Panc1 (cell line): ENCODE data around the gene OR56B1. TPM values are rescaled to one million over a fixed set of nuclear protein-coding genes. Genes with fewer than 3 reads are reported as not detected.
"Not testable (repeated sequence)": the region's sequence is repeated elsewhere in the genome, so short reads cannot be mapped to it uniquely, and the experiment has no call there.

Source experiments
- ATAC-seq: fragments of 200-7000 bp; cut with Tn5 transposase; 2 replicates; pipeline ENCODE4 v1.9.1; 2020; ENCODE audit warnings: mild to moderate bottlenecking, moderate library complexity
- BruUV-seq: library from RNA; stranded (reverse); fragments of 400-500 nt; replicated peaks from 2 replicates; lab custom pipeline; 2021; lab: Mats Ljungman, UMichigan
- CTCF ChIA-PET: fragments of 300-600 bp; sonication (Branson Sonifier 250); formaldehyde crosslinking; loops from one replicate; lab custom pipeline; 2022; ENCODE audit warnings: antibody characterized with exemption; lab: Charles Lee
- POLR2A ChIA-PET: fragments of 300-600 bp; sonication (Branson Sonifier 250); formaldehyde crosslinking; loops from one replicate; lab custom pipeline; 2022; ENCODE audit warnings: antibody characterized with exemption; lab: Charles Lee
- DNase-seq: peaks from one replicate; pipeline ENCODE4 v3.0.0-alpha.2; 2010; ENCODE audit warnings: low read depth, low spot score
- H3K27ac ChIP-seq: 2 replicates; pipeline ENCODE4 v1.5.1; 2011; ENCODE audit warnings: mild to moderate bottlenecking, low read length, inconsistent platforms
- H3K27me3 ChIP-seq: fragments of 200-500 bp; sonication (Bioruptor generic); 2 replicates; pipeline ENCODE4 v1.6.0; 2014; ENCODE audit warnings: low read length, inconsistent platforms; ENCODE audit not compliant: control insufficient read depth, insufficient read depth
- H3K36me3 ChIP-seq: fragments of 200-500 bp; sonication (Bioruptor generic); 2 replicates; pipeline ENCODE4 v1.5.1; 2014; ENCODE audit warnings: inconsistent platforms, mild to moderate bottlenecking, low read length, moderate library complexity; ENCODE audit not compliant: control insufficient read depth, insufficient read depth
- H3K4me1 ChIP-seq: 2 replicates; pipeline ENCODE4 v1.5.1; 2011; ENCODE audit warnings: inconsistent platforms, mild to moderate bottlenecking, low read length, moderate library complexity; ENCODE audit not compliant: control insufficient read depth, insufficient read depth
- H3K4me3 ChIP-seq, 2 experiments: 2 replicates each; pipeline ENCODE4 v1.5.1; 2011 to 2012; ENCODE audit warnings: low read depth in 2 of 2, low read length in 2 of 2, mild to moderate bottlenecking in 2 of 2, inconsistent platforms in 1 of 2, moderate library complexity in 1 of 2
- H3K9me3 ChIP-seq: fragments of 200-500 bp; sonication (Bioruptor generic); 2 replicates; pipeline ENCODE4 v1.5.1; 2014; ENCODE audit warnings: low read depth, mild to moderate bottlenecking, inconsistent platforms, low read length, moderate library complexity; ENCODE audit not compliant: control insufficient read depth, insufficient read depth
- POLR2AphosphoS5 ChIP-seq: IDR thresholded peaks from 2 replicates; pipeline ENCODE4 v1.6.1; 2012; ENCODE audit warnings: mild to moderate bottlenecking, low read depth, low read length, moderate library complexity
- SIN3A ChIP-seq: IDR thresholded peaks from 2 replicates; pipeline ENCODE4 v1.6.1; 2012; ENCODE audit warnings: low read depth, mild to moderate bottlenecking, low read length, moderate library complexity, borderline replicate concordance; ENCODE audit not compliant: insufficient read depth
- TCF7L2 ChIP-seq: IDR thresholded peaks from 2 replicates; pipeline ENCODE4 v1.6.1; 2011; ENCODE audit warnings: mild to moderate bottlenecking, low read depth, low read length, inconsistent platforms
- in situ Hi-C: cut with HindIII; loops from 2 replicates; pipeline ENCODE4 v1.10.0; 2016; ENCODE audit warnings: low sequenced_read_pairs, low pct_unique_long_range_greater_than_20kb
- intact Hi-C: fragments of 100-400 bp; cut with micrococcal nuclease; formaldehyde crosslinking; loops from one replicate; pipeline ENCODE4 v1.10.0; 2022; ENCODE audit not compliant: unreplicated experiment
- total RNA-seq: library from RNA; stranded (reverse); gene quantifications from one replicate; pipeline ENCODE4 v1.2.1, GENCODE V29; 2021; ENCODE audit not compliant: unreplicated experiment
- TF ChIP-seq, protein P1 (sequence below): fragments of 450-650 bp; IDR thresholded peaks from 2 replicates; pipeline ENCODE4 v1.5.1; 2017; ENCODE audit warnings: mild to moderate bottlenecking
- TF ChIP-seq, protein P2 (sequence below), 2 experiments: IDR thresholded peaks; 2 replicates each; pipeline ENCODE4 v1.6.1; 2011 to 2012; ENCODE audit warnings: low read depth in 2 of 2, control low read depth in 1 of 2, low read length in 1 of 2, mild to moderate bottlenecking in 1 of 2, moderate library complexity in 1 of 2; ENCODE audit not compliant: insufficient read depth in 1 of 2

OR56B1 gene
- total RNA-seq, 1 experiment from 2014 or later: not detected

DNA sequence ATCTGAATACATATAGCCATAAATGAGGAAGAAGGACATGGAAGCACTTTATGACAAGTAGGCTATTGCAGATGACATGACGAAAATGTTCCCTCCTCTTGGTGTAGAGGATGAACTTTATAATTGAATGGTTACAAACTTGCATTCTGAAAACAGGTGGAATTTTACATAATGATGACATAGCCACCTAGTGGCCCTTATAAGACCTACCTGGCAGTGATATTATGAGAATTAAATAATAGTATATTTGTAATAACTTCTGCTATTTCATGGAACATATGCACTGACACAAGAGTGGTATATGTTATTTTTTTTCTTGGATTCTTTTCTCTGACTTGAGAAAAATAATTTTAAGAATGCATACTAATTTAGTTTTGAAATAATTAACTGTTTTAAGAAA lies 23.7 kb upstream of the OR56B1 start:
- no peak overlapping the region for H3K4me3 ChIP-seq
- no peak for DNase-seq
- ChIA-PET CTCF (no interaction called here), POLR2A (no interaction called here)
- H3K4me1 ChIP-seq: no peaks in the 10 kb centered on the region
- in situ Hi-C loops (no loop called here), intact Hi-C loops (loop anchor here (5.0 kb wide), 1 partner anchor 235 kb away; no protein-coding TSS in a partner anchor)
- no peak for TF ChIP-seq POLR2AphosphoS5
- TF ChIP-seq, protein P1, sequence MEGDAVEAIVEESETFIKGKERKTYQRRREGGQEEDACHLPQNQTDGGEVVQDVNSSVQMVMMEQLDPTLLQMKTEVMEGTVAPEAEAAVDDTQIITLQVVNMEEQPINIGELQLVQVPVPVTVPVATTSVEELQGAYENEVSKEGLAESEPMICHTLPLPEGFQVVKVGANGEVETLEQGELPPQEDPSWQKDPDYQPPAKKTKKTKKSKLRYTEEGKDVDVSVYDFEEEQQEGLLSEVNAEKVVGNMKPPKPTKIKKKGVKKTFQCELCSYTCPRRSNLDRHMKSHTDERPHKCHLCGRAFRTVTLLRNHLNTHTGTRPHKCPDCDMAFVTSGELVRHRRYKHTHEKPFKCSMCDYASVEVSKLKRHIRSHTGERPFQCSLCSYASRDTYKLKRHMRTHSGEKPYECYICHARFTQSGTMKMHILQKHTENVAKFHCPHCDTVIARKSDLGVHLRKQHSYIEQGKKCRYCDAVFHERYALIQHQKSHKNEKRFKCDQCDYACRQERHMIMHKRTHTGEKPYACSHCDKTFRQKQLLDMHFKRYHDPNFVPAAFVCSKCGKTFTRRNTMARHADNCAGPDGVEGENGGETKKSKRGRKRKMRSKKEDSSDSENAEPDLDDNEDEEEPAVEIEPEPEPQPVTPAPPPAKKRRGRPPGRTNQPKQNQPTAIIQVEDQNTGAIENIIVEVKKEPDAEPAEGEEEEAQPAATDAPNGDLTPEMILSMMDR: peak; percentile 73
- no peaks in the 10 kb centered on the region for H3K9me3 ChIP-seq
- no peaks in the 10 kb centered on the region for H3K36me3 ChIP-seq
- no TSS peak for BruUV-seq
- H3K27me3 ChIP-seq: peaks cover 12% of the 10 kb centered on the region
- ATAC-seq: peak; percentile 73
- H3K27ac ChIP-seq: no peak overlapping the region

DNA sequence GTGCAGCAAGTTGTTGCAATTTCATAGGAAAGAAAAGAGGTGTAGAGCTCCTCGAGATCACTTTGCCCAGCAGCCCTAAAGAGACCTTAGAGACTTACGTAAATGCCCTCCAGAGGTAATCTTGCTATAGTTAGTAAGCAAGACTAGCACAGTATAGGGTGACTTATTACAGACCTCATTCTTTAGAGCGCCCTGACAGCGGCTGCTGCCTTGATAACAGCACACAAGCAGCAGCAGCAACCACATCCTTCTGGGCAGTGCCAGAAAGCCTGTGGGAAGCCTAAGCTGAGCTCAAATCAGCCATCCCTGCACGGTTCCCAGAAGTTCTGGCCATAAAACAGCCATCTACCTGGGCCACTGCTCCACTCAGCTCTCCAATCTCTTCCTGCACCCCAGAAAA lies 22.6 kb upstream of the OR56B1 start:
- ATAC-seq: no peak
- in situ Hi-C loops: no loop called here
- no peak overlapping the region for H3K4me3 ChIP-seq
- TF ChIP-seq, protein P1: no peak
- TF ChIP-seq TCF7L2: no peak
- no peak for TF ChIP-seq SIN3A
- TF ChIP-seq, protein P2, sequence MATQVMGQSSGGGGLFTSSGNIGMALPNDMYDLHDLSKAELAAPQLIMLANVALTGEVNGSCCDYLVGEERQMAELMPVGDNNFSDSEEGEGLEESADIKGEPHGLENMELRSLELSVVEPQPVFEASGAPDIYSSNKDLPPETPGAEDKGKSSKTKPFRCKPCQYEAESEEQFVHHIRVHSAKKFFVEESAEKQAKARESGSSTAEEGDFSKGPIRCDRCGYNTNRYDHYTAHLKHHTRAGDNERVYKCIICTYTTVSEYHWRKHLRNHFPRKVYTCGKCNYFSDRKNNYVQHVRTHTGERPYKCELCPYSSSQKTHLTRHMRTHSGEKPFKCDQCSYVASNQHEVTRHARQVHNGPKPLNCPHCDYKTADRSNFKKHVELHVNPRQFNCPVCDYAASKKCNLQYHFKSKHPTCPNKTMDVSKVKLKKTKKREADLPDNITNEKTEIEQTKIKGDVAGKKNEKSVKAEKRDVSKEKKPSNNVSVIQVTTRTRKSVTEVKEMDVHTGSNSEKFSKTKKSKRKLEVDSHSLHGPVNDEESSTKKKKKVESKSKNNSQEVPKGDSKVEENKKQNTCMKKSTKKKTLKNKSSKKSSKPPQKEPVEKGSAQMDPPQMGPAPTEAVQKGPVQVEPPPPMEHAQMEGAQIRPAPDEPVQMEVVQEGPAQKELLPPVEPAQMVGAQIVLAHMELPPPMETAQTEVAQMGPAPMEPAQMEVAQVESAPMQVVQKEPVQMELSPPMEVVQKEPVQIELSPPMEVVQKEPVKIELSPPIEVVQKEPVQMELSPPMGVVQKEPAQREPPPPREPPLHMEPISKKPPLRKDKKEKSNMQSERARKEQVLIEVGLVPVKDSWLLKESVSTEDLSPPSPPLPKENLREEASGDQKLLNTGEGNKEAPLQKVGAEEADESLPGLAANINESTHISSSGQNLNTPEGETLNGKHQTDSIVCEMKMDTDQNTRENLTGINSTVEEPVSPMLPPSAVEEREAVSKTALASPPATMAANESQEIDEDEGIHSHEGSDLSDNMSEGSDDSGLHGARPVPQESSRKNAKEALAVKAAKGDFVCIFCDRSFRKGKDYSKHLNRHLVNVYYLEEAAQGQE (IDR thresholded peaks at IDR 0.05; ENCODE audit: insufficient read depth in 1 of 2, low read depth in 2 of 2, low read length in 1 of 2): no peak
- no peak for TF ChIP-seq POLR2AphosphoS5
- POLR2A ChIA-PET: no interaction called here
- DNase-seq: no peak
- no peaks in the 10 kb centered on the region for H3K9me3 ChIP-seq
- BruUV-seq: no TSS peak
- no peaks in the 10 kb centered on the region for H3K4me1 ChIP-seq
- no peak overlapping the region for H3K27ac ChIP-seq
- peaks cover 12% of the 10 kb centered on the region for H3K27me3 ChIP-seq
- intact Hi-C loops: loop anchor here (5.0 kb wide), 1 partner anchor 236 kb away; no protein-coding TSS in a partner anchor
- H3K36me3 ChIP-seq: no peaks in the 10 kb centered on the region
- CTCF ChIA-PET: no interaction called here

DNA sequence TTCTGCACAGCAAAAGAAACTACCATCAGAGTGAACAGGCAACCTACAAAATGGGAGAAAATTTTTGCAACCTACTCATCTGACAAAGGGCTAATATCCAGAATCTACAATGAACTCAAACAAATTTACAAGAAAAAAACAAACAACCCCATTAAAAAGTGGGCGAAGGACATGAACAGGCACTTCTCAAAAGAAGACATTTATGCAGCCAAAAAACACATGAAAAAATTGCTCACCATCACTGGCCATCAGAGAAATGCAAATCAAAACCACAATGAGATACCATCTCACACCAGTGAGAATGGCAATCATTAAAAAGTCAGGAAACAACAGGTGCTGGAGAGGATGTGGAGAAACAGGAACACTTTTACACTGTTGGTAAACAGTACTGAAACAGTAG lies 19.7 kb upstream of the OR56B1 start:
- H3K9me3 ChIP-seq, BruUV-seq, H3K27ac ChIP-seq, ATAC-seq, POLR2A ChIA-PET, H3K27me3 ChIP-seq, H3K4me3 ChIP-seq, H3K36me3 ChIP-seq, H3K4me1 ChIP-seq, DNase-seq, CTCF ChIA-PET, in situ Hi-C loops, intact Hi-C loops: not testable (repeated sequence)
